Fibroblast of skin of right biceps (primary cell): ENCODE data around the gene PSMA4.
"Not testable (repeated sequence)": the region's sequence is repeated elsewhere in the genome, so short reads cannot be mapped to it uniquely, and the experiment has no call there.

Source experiments
- DNase-seq: peaks from one replicate; pipeline ENCODE4 v3.0.0-alpha.2; 2013

The PSMA4 gene

GRCh38 chr15:78540141-78540870 is at the start of gene PSMA4:
Gene PSMA4 (plus strand): TSS chr15:78540444. CDS start chr15:78541928, 1,484 bp downstream.
- DNase-seq, result peak; percentile 84

- peak; percentile 64 for DNase-seq
Observed at GRCh38 chr15:78492872-78493271, 47.4 kb upstream of the PSMA4 start.

- no peak for DNase-seq
Observed at GRCh38 chr15:78501857-78502256, 38.4 kb upstream of the PSMA4 start.

GRCh38 chr15:78502641-78503040 is 37.6 kb upstream of the PSMA4 start:
- DNase-seq, result no peak

- DNase-seq, result peak; percentile 98
Observed at GRCh38 chr15:78506971-78507830, 33.0 kb upstream of the PSMA4 start, which contains the start of gene HYKK. Gene HYKK (plus strand): TSS chr15:78507577. CDS start chr15:78513089, 5,512 bp downstream.

- DNase-seq, result no peak
Observed at GRCh38 chr15:78507831-78508160, 32.4 kb upstream of the PSMA4 start.

- DNase-seq, result no peak
Observed at GRCh38 chr15:78508272-78508671, 32.0 kb upstream of the PSMA4 start.

- DNase-seq, result no peak
Observed at GRCh38 chr15:78509726-78510312, 30.4 kb upstream of the PSMA4 start.

- DNase-seq, result not testable (repeated sequence)
Observed at GRCh38 chr15:78520035-78520434, 20.2 kb upstream of the PSMA4 start.

GRCh38 chr15:78524230-78524629 is 16.0 kb upstream of the PSMA4 start:
- DNase-seq, result no peak

- no peak for DNase-seq
Observed at GRCh38 chr15:78527325-78527724, 12.9 kb upstream of the PSMA4 start.

- no peak for DNase-seq
Observed at GRCh38 chr15:78533331-78533730, 6.9 kb upstream of the PSMA4 start.

- peak; percentile 18 for DNase-seq
Observed at GRCh38 chr15:78536134-78536533, 4.1 kb upstream of the PSMA4 start.

- DNase-seq, result no peak
Observed at GRCh38 chr15:78537266-78537905, 2.9 kb upstream of the PSMA4 start.

- no peak for DNase-seq
Observed at GRCh38 chr15:78538358-78538757, 1.9 kb upstream of the PSMA4 start.

GRCh38 chr15:78539464-78540140 is 642 bp upstream of the PSMA4 start:
- not testable (repeated sequence) for DNase-seq

GRCh38 chr15:78540871-78541743 is 863 bp downstream of the PSMA4 start:
- peak; percentile 8 for DNase-seq

- DNase-seq, result no peak
Observed at GRCh38 chr15:78541744-78542034, 1.4 kb downstream of the PSMA4 start.

- no peak for DNase-seq
Observed at GRCh38 chr15:78542647-78543046, 2.4 kb downstream of the PSMA4 start.

- no peak for DNase-seq
Observed at GRCh38 chr15:78550194-78550593, 9.9 kb downstream of the PSMA4 start.

- DNase-seq, result no peak
Observed at GRCh38 chr15:78550815-78551214, 10.6 kb downstream of the PSMA4 start.

- DNase-seq, result no peak
Observed at GRCh38 chr15:78551902-78552301, 11.7 kb downstream of the PSMA4 start.
